ENCODE data around the gene CERKL.

The CERKL gene

DNA sequence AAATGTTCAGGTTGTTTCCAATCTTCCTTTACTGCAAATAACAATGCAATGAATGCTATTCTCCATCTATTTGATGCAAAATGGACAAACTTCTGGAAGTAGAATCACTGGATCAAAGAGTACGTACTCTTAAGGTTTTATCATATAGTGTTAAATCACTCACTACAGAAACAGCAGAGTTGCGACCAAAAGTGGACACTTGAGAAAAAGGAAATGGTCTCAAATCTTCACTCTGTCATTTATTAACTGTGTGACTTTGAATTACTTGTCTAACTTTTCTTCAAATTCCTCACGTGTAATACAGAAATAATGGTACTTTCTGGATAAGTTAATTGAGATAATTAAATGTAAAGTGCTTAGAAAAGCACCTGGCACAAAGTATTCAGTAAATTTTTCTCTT, 78.1 kb downstream of the CERKL start:
- no peak for DNase-seq (ENCODE audit: low read depth in 1 of 2, low spot score in 1 of 2)

GRCh38 chr2:181576431-181576830, 80.5 kb downstream of the CERKL start:
- DNase-seq (ENCODE audit: low read depth in 1 of 2, low spot score in 1 of 2) = no peak

- DNase-seq (ENCODE audit: low read depth in 1 of 2, low spot score in 1 of 2) = no peak
These were observed 81.3 kb downstream of the CERKL start for GRCh38 chr2:181575650-181576025.

GRCh38 chr2:181575024-181575649, 81.8 kb downstream of the CERKL start:
- no peak for DNase-seq (ENCODE audit: low read depth in 1 of 2, low spot score in 1 of 2)

DNA sequence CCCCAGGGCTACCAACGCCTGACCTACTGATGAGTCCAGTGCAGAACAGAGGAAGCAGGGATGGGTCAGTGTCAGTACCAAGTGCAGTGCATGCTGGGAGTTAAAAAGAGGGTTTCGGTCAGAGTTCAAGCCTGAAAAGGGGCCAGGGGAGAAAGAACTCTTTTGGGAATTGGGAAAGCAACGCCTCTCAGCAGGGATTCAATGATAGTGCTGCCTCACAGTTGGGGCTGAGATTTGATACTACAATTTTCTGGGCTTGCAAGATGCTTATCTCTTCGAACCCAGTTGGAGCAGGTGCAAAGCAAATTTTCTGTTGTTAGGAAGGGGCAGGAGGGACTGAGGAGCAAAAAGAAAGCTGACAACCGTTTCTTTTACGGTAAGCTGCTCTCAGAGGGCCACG, 82.6 kb downstream of the CERKL start:
- no peak for DNase-seq (ENCODE audit: low read depth in 1 of 2, low spot score in 1 of 2)

- DNase-seq (ENCODE audit: low read depth in 1 of 2, low spot score in 1 of 2) = no peak
These were observed 83.7 kb downstream of the CERKL start for GRCh38 chr2:181573140-181573736.

GRCh38 chr2:181570833-181571661, 85.9 kb downstream of the CERKL start:
- DNase-seq (ENCODE audit: low read depth in 1 of 2, low spot score in 1 of 2) = no peak

DNA sequence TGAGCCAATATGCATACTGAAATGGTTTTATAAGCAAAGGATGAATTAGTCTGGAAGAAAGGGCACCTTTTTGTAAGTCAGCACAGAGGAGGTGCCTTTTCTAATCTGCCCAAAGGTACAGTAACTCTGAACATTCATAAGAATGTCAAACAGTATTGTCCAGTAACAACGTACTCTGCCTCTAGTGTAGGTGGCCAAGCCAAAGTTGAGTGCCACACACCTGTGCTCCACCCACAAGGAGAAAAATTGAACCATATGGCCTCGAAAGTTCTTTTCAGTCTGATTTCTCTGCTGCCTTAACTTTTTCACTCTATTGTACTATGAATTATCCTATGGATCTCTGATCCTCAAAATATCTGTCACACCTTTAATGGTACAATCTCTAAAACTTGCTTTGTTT, 86.8 kb downstream of the CERKL start:
- DNase-seq (ENCODE audit: low read depth in 1 of 2, low spot score in 1 of 2) = no peak

DNA sequence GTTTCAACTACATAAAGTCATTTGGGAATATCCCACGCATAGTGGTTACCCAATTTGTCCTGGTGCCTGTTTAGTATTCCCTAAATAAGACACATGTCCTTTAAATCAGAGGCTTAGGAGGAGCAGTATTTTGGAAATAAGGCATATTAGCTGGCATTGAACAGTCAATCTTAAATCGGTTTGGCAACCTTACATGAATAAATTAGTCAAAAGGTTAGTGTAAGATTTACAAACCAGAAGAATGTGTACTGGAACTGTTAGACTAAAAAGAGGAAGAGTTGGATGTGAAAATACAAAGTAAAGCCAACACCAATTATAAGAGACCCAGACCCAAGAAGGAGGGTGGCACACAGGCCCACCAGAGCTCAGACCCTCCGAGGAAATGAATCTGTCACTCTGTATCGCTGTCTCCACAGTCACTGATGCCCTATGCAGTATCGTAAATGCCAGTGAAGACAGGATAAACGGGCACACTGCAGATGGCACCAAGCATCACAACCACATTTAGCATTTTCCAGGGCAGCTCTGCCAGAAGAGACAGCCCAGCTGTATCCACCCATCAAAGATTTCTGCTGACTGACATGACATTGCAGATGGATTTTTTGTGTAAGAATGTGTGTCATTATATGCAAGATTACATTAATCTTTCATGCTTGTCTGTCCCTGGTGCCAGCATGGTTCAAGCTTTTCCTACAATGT, 90.4 kb downstream of the CERKL start:
- DNase-seq (ENCODE audit: low read depth in 1 of 2, low spot score in 1 of 2) = no peak

GRCh38 chr2:181563101-181563692, 93.7 kb downstream of the CERKL start:
- DNase-seq (ENCODE audit: low read depth in 1 of 2, low spot score in 1 of 2) = no peak

DNA sequence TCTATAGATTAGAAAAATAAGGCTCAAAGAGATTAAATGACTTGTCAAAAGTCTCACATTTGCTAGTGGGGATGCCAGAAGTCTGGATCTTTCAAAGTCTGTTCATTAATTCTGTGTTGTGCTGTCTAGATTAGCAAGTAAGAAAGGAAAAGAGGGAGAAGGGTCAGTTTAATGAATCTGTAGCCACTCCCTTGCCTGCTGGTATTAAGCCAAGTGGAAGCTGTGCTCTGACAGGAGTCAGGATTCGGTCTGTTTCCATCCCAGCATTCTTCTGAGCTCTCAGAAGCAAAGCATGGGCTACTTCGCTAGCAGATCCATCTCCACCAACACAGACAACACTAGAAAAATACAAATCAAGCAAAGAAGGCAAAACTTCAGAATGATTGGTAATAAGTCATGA, 98.5 kb downstream of the CERKL start:
- DNase-seq (ENCODE audit: low read depth in 1 of 2, low spot score in 1 of 2) = no peak

DNA sequence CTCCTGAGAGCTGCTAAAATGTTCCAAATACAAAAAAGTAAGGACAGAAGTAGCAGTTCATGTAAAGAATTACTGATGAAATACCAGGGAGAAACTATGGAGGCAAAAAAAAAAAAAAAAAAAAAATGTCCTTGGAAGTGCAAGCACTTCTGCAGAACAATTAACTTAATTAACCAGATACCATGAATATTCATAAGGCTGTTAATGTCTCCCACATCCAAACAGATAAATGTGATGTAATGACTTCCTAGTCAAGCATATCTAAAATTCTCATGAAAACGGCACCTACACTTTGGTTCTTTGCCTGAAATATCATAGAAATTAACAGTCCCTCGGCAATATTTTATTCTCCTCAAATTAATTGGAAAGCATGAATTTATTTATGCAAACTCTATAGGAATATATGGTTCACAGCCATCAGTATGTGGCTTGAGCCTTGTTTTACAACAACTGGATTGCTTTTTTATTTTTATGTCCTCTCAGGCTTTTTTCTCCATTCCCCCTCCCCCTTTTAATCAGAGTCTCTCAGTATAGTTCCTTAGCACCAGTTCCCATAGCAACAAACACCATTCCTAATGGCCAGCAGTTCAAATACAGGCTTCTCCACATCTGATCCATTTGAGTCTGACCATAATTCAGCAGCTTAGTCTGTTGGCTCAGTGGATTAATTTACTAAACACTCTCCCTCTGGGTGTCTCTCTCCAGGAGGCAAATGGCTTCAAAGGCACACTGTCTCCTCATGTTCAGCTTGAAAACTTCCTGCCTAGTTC, 102.7 kb downstream of the CERKL start:
- no peak for DNase-seq (ENCODE audit: low read depth in 1 of 2, low spot score in 1 of 2)

GRCh38 chr2:181553244-181553643, 103.7 kb downstream of the CERKL start:
- no peak for DNase-seq (ENCODE audit: low read depth in 1 of 2, low spot score in 1 of 2)

- DNase-seq (ENCODE audit: low read depth in 1 of 2, low spot score in 1 of 2) = no peak
These were observed 104.1 kb downstream of the CERKL start for GRCh38 chr2:181552808-181553207.

GRCh38 chr2:181546086-181546485, 110.8 kb downstream of the CERKL start:
- no peak for DNase-seq (ENCODE audit: low read depth in 1 of 2, low spot score in 1 of 2)

DNA sequence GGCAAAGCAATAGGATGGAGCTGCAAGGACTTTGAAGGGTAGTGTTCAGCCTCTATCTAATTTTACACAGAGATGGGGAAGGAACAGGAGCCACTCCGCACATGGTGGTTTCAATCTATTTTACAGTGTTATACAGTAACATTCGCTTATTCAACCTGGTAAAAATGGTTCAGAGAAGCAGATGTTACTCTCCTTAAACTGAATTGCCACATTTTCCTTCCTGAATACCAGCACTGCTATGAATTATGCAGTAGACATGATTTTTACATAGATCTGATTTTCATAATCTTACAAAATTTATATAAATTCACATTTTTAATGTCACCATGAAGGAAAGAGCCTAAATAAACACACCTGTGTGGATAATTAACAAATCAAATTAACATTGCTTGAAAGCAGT, 114.7 kb downstream of the CERKL start:
- no peak for DNase-seq (ENCODE audit: low read depth in 1 of 2, low spot score in 1 of 2)

GRCh38 chr2:181540421-181540820, 116.5 kb downstream of the CERKL start:
- no peak for DNase-seq (ENCODE audit: low read depth in 1 of 2, low spot score in 1 of 2)

DNA sequence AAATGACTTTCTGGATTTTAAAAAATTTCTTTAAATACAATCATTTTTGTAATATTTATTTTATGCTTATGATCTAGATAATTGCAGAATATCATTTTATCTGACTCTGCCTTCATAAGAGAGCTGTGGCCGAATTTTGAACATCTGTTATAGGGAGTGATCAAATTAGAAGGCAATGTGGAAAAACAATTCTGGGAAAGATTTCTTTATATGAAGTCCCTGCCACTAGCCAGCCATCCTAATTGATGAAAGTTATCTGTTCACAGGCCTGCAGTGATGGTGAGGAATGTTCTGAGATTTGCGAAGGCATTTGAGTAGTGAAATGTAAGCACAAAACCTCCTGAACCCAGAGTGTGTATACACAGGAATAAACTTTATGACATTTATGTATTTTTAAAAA, 120.2 kb downstream of the CERKL start:
- no peak for DNase-seq (ENCODE audit: low read depth in 1 of 2, low spot score in 1 of 2)

GRCh38 chr2:181528441-181528840, 128.5 kb downstream of the CERKL start:
- no peak for DNase-seq (ENCODE audit: low read depth in 1 of 2, low spot score in 1 of 2)

DNA sequence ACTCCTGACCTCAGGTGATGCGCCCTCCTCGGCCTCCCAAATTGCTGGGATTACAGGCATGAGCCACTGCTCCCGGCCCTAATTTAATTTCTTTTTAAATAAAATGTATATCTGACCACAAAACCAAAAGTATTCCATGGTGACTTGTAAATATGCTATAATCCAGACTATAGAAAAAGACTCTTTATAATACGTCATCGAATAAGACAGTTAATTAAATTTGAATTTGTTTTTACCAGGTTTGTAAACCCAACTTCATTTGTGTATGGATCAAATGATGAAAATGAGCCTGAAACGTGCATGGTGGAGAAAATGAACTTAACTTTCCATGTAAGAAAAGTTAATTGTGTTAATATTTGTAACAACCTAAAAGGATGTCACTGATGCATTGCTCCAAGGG, 129.8 kb downstream of the CERKL start:
- DNase-seq (ENCODE audit: low read depth in 1 of 2, low spot score in 1 of 2) = no peak

GRCh38 chr2:181526014-181526413, 130.9 kb downstream of the CERKL start:
- DNase-seq (ENCODE audit: low read depth in 1 of 2, low spot score in 1 of 2) = no peak
